ENCODE results near the gene BEGAIN. TPM values are rescaled to one million over a fixed set of nuclear protein-coding genes. Genes with fewer than 3 reads are reported as not detected.

BEGAIN gene
- total RNA-seq, 4 donors from 2014 or later, result 0.51 to 1.8 TPM; not detected in 2

DNA sequence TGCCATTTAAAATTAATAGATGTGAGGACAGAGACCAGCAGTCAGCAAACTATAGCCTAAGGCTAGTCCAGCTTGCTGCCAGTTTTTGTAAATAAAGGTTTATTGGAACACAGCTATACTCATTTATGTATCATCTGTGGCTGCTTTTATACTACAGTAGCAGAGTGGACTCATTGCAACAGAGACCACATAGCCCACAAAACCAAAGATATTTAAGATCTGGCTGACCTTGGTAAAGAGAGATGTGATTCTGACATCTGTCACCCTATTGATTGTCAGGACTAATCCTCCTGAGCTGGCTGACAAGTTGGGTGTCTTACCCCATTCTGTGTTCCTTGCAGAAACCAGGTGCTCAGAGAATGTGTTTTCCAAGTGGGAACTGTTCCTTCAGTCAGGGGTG is 99.9 kb downstream of the BEGAIN start:
- TF ChIP-seq CTCF (IDR thresholded peaks at IDR 0.05; ENCODE audit: low read depth), result no peak

Small RNA genes within 50 kb of the gene (small RNA-seq; reads per million reads assigned to genes)
- not detected for gene RN7SKP92

Other genes with a start within 250 kb of the BEGAIN start
- gene WDR25, start 210.9 kb downstream of the BEGAIN start, total RNA-seq, result 10 to 100 TPM in 1 of 4 donors, 1 to 10 TPM in 3; 6.4 to 10.4 (median 7.1) TPM
- gene DLK1, start 139.5 kb upstream of the BEGAIN start, total RNA-seq, result not detected
- 10 to 100 TPM; 38.8 to 77.4 (median 52.7) TPM for gene MEG3, start 238.7 kb upstream of the BEGAIN start, total RNA-seq

Measured in subcutaneous adipose tissue (tissue), 4 donors.